Measurements from ENCODE around the gene LYAR.

DNA sequence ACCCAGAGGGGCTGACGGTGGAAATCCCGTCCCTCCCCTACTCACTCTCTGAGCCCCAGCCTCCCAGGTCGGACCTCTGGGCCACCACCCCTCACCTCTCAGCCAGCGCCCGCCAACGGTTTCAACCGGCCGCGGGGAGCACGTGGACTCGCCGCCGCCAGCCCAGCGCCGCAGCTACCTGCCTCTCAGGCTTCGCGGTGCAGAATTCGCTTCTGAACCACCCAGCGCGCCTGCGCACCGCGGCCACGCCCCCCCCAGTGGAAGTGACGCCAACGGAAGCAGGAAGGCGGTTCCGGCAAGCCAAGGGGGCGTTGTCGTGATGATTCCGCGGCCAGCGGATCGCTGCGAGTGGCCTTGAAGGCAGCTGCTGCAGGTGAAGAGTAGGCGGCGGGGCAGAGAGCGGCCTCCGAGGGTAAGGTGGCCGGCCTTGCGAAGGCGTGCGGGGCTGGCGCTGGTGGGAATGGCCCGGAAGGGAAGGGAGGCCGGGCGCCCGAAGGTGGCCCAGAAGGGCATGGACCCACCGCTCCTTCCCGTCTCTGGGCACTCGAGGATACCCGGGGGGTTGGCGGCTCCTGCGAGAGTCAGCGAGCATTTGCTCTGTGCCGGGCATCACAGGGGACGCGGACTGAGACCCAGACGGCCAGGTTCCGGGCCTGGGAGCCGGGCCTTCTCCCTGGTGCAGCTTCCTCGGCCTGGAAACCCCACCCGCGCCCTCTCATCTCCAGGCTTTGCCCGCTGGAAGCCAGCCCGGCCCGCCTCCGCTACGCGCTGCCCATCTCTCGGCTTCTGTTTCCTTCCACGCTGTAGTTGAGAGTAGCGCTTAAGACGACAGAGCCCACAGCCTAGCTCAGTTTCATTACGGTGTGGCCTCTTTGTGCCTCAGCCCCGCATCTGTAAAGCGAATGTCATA is at the start of gene LYAR, which contains the start of gene ZBTB49:
- TF ChIP-seq, protein P1, sequence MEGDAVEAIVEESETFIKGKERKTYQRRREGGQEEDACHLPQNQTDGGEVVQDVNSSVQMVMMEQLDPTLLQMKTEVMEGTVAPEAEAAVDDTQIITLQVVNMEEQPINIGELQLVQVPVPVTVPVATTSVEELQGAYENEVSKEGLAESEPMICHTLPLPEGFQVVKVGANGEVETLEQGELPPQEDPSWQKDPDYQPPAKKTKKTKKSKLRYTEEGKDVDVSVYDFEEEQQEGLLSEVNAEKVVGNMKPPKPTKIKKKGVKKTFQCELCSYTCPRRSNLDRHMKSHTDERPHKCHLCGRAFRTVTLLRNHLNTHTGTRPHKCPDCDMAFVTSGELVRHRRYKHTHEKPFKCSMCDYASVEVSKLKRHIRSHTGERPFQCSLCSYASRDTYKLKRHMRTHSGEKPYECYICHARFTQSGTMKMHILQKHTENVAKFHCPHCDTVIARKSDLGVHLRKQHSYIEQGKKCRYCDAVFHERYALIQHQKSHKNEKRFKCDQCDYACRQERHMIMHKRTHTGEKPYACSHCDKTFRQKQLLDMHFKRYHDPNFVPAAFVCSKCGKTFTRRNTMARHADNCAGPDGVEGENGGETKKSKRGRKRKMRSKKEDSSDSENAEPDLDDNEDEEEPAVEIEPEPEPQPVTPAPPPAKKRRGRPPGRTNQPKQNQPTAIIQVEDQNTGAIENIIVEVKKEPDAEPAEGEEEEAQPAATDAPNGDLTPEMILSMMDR (IDR thresholded peaks at IDR 0.05; ENCODE audit: insufficient read depth, low read depth, low read length): no peak
- TF ChIP-seq EZH2 (IDR thresholded peaks at IDR 0.05; ENCODE audit: insufficient read depth, low read length): no peak

Data from astrocyte (in vitro differentiated cells and primary cell).